GM18517 (cell line): ENCODE data around the gene WRAP73.
"Not testable (repeated sequence)": the region's sequence is repeated elsewhere in the genome, so short reads cannot be mapped to it uniquely, and the experiment has no call there.

Experiments used
- ATAC-seq: cut with Tn5 transposase; IDR thresholded peaks from one replicate; pipeline ENCODE4 v1.9.1; 2021; ENCODE audit warnings: mild to moderate bottlenecking, moderate library complexity; ENCODE audit not compliant: unreplicated experiment

Gene WRAP73

DNA sequence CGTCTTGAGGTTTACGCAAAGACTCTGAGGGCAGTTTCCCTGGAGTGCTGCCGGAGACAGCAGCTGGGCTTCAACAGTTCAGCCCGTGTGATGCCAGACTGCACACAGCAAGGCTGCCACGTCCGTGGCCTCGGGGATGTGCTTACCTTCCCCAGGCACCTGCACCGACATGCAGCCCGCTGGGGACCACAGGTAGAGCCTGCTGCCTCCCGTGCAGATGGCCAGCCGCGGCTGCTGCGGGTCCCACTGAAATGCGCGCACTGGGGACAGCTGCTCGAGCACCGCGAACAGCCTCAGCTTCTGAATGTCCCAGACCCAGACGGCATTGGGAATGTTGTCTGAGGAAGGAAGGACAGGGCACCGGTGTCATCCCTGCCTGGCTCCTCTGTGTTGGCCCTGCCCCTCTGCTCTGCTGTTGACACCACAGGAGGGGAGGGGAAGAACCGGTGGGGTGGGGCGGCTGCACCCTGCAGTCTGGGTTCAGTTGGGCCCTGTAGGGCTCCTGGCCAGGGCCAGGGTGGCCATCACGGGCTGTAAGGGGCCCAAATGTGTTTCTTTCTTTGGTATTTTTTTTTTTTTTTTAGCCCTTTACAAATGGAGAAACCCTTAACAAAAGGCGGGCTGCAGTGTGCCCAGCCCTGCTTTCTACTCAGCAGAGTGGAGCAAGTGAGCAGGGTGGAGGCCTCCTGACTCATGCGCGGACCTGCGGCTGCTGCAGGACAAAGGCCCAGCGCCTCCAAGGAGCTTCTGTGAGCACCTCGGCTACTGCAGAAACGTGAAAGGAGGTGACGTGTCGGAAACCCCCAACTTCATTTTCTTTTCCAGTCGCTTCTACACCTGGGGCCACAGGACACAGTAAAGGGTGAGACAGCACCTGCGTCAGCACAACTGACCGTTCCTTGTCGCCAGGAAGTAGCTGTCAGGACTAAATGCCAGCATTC lies 18.3 kb downstream of the WRAP73 start:
- ATAC-seq, result no peak

DNA sequence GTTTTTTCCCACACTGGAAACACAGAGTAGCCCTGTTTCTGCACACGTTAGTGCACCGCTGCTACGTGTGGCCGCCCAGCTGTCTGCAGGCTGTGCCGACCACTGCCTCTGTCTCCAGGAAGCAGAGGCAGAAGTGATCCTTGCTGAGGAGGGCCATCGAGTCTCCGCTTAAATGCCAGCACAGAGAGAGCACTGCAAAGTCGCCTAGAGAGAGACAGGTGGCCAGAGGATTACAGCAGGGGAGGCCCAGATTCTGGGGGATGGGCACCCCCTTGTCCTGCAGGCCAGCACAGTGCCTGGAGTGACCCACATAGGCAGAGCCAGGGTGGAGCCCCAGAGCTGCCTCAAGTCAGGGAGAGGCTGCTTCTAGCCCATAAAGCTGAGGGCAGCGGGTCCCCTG lies 19.0 kb downstream of the WRAP73 start:
- ATAC-seq, result no peak

DNA sequence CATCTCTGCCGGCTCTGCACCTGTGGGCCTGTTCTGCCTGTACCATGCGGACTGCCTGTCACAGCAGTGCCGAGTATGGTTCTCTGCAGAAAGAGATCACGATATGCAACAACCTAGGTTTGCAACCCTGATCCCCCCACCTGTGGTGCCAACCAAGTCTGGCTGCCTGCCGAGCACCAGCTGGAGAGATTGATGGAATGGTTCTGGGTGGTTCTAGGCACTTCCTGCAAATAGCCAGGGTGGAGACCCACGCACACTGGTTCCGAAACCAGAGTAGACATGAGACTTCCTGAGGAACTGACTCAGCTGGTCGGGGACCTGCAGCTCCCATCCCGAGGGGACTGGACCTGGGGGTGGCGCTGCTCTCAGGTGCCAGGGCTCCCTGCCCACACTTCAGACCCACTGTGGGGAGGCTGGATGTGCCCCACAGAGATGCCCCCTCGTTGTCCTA lies 19.7 kb downstream of the WRAP73 start:
- ATAC-seq, result no peak

DNA sequence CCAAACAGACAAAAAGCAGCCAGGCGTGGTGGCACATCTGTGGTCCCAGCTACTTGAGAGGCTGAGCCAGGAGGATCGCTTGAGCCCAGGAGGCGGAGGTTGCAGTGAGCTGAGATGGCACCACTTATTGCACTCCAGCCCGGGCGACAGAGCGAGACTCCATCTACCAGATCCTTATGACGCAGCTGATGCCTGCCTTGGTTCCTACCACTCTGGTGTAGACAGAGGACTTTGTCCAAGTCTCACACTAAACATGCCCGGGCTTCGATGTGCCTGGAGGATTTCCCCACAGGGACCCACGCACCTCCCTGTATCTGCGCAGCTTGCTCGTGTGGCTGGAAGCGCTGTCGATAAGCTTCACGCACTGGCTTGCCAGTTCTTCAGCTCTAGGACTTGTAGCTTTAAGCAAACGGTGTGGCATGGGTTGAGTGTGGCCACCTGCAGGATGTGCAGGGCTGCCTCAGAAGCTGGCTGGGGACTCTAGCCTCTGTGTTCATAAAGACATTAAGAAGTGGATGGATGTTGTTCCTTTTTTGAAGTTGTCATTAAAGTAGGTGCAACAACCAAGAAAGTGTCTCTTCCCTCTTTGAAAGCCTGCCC lies 20.2 kb downstream of the WRAP73 start:
- no peak for ATAC-seq

DNA sequence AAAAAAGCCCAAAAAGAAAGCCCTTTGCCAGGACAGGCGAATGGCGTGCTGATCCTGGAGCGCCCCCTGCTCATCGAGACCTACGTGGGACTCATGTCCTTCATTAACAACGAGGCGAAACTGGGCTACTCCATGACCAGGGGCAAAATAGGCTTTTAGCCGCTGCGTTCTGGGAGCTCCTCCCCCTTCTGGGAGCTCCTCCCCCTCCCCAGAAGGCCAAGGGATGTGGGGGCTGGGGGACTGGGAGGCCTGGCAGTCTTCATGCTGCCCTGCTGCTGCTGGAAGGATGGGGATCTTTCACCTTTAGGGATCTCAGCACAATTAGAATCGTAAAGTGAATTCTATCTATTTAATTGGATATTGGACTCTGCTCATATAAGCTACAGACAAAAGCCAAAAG lies 21.5 kb downstream of the WRAP73 start:
- ATAC-seq, result no peak

DNA sequence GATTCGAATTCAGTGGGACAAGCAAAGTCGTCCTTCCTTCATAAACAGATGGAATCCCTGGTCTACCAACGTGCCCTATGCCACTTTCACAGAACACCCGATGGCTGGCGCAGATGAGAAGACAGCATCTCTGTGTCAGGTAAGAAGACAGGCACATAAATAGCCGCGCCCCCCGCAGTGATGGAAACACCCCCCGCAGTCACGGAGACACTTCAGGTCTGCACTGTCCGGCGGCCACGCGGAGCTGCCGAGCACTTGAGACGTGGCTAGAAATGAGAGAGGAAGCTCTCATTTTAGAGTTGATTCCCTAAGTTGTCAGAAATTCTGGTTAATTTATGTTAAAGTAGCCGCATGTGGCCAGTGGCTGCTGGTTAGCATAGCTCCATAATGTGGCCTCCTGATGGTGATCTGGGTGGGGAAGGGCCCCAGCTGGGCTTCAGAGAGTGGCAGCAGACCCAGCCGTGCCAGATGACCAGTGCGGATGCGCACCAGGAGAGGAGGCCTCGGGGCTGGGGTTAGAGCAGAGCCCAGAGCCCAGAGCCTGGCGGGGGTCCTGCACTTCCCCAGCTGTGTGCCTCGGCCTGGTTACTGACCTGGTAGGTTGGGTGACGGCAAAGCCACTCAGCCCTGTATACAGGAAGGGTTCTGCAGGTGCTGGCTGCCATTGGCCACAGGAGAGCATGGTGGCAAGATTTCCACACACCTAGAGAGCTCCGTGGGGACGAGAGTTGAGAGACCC lies 22.2 kb downstream of the WRAP73 start:
- ATAC-seq, result no peak

DNA sequence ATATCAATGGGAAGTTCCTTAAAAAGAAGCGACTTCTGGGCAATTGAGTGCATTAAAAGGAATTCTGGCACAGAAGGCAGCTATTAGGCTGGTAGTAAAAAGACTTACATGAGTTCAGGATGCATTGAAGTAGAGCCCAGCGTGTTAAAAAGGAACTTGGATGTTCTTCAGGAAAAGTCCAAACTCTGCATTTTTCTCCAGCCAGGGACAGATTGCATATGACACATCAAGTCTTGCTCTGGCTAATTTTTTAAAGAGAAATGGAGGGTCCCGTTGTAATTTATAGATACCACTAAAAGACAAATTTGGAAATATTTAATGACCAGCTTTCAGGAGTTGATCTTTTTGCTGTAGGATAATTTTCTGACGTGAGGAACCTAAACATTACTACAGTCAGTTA lies 23.9 kb downstream of the WRAP73 start:
- no peak for ATAC-seq

DNA sequence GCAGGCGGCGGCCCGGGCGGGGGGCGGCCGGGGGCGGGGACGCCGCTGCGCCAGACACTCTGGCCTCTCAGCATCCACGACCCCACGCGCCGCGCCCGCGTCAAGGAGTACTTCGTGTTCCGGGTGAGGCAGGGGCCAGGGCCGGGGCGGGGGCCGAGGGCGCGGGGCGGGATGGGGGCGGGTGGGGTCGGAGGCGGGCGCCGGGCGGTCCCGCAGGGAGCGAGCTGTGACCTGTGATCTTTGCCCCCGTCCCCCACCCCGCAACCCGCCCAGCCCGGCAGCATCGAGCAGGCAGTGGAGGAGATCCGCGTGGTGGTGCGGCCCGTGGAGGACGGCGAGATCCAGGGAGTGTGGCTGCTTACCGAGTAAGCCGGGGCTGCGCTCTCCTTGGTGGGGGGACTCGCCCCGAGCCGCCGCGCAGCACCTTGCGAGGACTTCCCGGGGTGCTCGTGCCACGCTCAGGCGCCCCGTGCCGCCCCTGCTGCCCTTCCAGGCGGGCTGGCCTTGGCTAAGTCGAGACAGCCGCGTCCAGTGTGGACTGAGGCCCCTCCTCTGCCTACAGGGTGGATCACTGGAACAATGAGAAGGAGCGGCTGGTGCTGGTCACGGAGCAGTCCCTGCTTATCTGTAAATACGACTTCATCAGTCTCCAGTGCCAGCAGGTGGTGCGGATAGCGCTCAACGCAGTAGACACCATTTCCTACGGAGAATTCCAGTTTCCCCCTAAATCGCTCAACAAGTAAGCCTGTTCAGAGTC lies 24.6 kb downstream of the WRAP73 start:
- peak; percentile 14 for ATAC-seq

DNA sequence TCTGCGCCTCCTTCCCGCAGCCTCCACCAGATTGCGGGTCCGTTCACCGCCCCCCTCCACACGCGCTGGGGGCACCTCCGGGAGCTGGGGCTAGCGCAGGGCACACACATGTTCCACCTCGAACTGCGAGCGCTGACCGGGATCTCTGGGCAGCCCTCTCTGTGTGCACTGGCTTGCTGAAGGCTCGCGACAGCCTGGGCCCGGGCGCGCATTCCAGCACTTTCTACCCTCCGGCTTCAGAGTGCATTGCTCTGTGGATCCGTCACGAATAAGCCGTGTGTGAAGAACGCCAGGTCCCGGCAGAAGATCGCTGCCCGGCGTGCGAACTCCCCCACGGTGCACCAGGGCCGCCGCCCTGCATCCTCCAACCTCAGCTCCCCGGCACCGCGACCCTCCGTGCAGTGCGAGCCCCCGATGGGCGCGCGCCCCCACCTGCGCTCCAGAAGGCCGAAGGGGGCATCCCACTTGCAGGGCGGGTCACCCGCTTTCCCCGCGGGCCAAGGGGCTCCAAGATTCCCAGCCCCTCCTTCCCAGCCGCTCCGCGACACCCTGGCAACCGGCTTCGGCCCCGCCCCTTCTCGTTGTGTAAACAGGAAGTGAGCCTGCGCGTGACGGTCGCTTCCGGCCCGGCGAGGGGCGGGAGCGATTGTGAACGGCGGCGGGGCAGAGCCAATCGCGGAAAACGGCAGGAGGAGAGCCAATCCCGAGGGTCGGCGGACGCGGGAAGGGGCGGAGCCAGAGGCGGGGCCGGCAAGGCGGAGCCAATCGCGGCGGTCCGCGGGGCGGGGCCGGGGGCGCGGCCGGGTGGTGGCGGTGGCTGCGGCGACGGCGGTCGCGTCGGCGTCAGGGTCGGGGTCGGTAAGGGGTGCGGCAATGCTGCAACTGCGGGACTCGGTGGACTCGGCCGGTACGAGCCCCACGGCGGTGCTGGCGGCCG lies 25.4 kb downstream of the WRAP73 start, which contains the start of gene TPRG1L:
Gene TPRG1L (plus strand): TSS at position 816 of the 937 bp plus-strand sequence. CDS start 58 bp downstream, at position 874.
- peak; percentile 89 for ATAC-seq

DNA sequence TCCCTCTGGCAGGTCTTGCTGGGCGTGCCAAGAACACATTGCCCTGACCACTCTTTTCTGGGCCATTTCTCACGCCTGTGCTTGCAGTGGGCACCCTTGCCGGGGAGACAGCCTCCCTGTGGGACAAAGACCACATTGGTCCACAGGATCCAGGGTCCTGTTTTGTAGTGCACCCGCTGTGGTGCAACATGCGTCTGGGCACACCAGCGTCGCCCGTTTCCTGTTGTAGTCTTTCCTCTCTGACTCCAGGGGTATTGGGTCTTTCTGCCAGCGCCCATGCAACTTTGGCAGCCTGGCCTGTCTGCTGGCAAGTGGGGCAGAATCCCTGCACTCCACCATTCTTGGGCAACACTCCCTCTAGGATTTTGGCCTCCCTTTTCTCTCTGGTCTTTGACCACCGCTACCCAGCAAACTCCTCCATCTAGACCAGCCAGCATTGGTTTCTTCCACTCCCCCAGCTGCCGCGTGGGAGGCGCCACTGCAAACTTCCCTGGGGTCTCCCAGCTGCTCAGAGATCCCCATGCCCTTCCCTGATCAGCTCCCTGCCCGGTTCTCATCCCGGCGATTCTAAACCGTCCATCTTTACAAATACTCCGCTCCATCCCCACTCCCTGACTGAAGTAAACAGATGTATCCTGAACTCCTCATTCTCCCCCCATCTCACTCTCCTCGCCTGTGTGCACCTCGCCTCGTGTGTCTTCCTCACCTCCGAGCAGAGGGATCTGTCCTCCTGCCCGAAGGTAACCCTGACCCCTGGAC lies 26.3 kb downstream of the WRAP73 start:
- ATAC-seq, result no peak

DNA sequence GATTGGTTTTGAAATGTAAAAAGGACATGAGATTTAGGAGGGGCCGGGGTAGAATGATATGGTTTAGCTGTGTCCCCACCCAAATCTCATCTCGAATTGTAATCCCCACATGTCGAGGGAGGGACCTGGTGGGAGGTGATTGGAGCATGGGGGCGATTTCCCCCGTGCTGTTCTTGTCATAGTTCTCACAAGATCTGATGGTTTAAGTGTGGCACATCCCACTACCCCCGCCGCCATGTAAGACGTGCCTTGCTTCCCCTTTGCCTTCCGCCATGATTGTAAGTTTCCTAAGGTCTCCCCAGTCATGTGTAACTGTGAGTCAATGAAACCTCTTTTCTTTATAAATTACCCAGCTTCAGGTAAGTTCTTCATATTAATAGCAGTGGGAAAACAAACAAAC lies 27.8 kb downstream of the WRAP73 start:
- not testable (repeated sequence) for ATAC-seq

DNA sequence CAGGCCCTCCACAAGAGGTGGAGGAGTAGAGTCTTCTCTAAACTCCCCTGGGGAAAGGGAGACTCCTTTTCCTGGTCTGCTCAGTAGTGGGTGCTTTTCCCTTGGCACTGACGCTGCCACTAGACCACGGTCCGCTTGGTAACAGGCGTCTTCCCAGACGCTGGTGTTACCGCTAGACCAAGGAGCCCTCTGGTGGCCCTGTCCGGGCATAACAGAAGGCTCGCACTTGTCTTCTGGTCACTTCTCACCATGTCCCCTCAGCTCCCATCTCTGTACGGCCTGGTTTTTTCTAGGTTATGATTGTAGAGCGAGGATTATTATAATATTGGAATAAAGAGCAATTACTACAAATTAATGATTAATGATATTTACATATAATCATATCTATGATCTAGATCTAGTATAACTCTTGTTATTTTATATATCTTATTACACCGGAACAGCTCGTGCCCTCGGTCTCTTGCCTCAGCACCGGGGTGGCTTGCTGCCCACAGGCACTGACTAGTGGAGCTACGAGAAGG lies 28.7 kb downstream of the WRAP73 start:
- not testable (repeated sequence) for ATAC-seq

DNA sequence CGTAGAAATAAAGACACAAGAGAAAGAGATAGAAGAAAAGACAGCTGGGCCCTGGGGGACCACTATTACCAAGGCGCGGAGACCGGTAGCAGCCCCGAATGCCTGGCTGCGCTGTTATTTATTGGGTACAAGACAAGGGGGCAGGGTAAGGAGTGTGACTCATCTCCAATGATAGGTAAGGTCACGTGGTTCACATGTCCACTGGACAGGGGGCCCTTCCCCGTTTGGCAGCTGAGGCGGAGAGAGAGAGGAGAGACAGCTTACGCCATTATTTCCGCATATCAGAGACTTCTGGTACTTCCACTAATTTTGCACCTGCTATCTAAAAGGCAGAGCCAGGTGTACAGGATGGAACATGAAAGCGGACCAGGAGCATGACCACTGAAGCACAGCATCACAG lies 29.2 kb downstream of the WRAP73 start:
- no peak for ATAC-seq

DNA sequence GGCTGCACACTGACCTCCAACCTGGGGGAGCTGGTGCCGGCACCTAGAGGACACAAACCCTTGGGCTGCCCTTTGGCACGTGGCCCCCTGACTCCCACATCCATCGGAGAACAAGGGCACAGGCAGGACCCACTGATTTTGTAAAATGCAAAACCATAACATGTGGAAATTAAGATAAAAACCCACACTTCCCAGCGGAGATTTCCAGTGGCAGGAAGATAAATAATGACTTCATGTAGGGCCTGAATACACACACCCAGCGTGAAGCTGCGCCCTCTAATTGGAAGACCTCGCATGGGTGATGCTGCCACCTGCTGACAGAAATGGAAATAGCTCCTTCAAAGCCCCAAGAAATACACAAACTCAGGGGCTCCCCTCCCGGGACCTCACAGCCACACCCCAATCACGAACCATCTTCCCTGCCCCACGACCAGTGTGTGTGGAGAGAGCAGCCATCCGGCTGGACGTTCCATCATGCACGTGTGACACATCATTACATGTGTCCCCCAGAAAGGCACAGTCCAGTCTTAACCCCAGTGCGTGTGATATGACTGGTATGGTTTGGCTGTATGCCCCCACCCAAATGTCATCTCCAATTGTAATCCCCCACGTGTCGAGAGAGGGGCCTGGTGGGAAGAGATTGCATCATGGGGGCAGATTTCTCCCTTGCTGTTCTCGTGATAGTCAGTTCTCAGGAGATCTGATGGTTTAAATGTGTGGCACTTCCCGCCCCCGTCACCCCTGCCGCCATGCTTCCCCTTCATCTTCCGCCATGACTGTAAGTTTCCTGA lies 30.8 kb downstream of the WRAP73 start:
- ATAC-seq, result no peak

DNA sequence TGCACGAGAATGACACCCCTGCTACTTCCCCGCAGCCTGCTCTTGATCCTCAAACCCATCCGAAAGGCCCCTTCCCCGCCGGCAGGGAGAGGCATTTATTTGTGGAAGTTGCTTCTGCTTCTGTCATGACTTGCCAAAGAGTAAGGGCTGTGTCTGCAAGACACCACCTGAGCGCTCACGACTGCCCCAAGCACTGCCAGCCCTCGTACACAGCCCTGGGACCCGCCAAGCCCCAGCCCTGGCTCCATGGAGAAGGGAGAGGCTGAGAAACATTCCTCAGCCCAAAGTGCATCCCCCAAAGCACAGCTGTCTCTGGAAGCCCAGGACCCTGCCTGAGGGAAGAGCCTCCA lies 31.4 kb downstream of the WRAP73 start:
- ATAC-seq, result no peak

DNA sequence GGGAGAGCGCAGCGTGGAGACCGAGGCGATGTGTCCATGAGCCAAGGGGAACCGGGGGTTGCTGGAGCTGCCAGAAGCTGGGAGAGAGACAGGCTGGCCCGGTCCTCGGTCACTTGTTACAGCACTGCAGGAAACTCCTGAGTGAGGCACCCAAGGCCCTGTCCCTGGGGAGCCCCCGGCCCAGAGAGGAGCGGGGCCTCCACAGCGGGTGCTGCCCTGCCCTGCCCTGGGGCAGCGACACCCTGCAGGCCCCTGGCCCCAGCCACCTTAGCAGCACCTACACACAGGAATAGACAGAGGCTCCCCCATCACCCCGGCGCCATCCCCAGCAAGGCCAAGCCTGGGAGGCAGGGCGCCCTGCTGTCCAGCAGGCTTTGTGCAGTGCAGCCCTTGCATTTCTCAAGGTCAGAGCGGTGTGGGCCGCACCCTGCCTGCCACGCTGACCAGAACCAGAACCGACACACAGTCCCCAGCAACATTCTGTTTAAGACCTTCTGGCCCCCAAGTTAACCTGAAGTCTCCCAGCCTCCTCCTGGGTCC lies 32.0 kb downstream of the WRAP73 start:
- ATAC-seq, result no peak

DNA sequence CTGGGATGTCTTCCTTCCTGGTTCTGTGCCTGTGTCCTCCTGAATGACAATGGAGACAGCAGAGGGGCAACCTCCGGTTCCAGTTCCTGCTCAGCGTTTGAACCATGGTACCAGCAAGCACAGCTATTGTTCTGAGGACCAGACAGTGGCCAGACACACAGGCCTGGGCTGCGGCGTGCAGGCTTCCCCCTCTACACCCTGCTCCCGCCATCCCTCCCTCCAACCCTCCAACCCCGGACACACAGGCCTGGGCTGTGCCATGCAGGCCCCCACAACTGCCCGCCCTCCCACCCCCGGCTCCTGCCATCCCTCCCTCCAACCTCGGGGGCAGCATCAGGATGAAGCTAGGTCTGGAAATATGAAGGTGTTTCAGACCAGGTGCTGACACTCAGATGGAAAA lies 33.0 kb downstream of the WRAP73 start:
- ATAC-seq, result no peak
